Measurements from ENCODE around the gene DAGLA. TPM values are rescaled to one million over a fixed set of nuclear protein-coding genes. Genes with fewer than 3 reads are reported as not detected.

DAGLA gene
- total RNA-seq, 1 donor from 2014 or later, result 8.7 TPM

DNA sequence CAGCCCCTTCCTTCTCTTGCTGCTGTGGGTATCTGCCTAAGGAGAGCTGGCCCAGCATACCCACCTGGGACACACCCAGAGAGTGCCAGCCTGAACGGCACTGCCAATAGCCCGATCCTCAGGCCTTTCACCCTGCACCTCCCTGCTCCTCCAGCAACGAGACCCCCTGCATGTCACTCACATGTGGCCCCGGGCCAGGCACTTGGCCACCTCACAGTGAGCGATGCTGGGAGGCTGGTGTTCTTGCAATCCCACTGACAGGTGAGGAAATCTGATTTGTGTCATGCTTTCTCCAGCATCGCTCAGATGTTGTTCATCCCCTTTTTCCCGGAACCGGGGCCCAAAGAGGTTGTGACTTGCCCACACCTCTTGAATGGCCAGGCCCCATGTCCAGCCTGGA is 20.5 kb downstream of the DAGLA start:
- H3K9me3 Mint-ChIP-seq (ENCODE audit: low read depth), result no peaks in the 10 kb centered on the region
- no peak overlapping the region for H3K4me3 Mint-ChIP-seq (ENCODE audit: low read depth)
- peaks cover 24% of the 10 kb centered on the region for H3K4me1 Mint-ChIP-seq (ENCODE audit: low read depth)
- TF ChIP-seq, protein P1, sequence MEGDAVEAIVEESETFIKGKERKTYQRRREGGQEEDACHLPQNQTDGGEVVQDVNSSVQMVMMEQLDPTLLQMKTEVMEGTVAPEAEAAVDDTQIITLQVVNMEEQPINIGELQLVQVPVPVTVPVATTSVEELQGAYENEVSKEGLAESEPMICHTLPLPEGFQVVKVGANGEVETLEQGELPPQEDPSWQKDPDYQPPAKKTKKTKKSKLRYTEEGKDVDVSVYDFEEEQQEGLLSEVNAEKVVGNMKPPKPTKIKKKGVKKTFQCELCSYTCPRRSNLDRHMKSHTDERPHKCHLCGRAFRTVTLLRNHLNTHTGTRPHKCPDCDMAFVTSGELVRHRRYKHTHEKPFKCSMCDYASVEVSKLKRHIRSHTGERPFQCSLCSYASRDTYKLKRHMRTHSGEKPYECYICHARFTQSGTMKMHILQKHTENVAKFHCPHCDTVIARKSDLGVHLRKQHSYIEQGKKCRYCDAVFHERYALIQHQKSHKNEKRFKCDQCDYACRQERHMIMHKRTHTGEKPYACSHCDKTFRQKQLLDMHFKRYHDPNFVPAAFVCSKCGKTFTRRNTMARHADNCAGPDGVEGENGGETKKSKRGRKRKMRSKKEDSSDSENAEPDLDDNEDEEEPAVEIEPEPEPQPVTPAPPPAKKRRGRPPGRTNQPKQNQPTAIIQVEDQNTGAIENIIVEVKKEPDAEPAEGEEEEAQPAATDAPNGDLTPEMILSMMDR (IDR thresholded peaks at IDR 0.05; ENCODE audit: unreplicated experiment), result no peak
- H3K36me3 Mint-ChIP-seq (ENCODE audit: insufficient read depth), result no peaks in the 10 kb centered on the region
- H3K27me3 Mint-ChIP-seq, result peaks cover 28% of the 10 kb centered on the region
- no peak overlapping the region for H3K27ac Mint-ChIP-seq
- DNase-seq (ENCODE audit: low spot score, unreplicated experiment), result no peak

DNA sequence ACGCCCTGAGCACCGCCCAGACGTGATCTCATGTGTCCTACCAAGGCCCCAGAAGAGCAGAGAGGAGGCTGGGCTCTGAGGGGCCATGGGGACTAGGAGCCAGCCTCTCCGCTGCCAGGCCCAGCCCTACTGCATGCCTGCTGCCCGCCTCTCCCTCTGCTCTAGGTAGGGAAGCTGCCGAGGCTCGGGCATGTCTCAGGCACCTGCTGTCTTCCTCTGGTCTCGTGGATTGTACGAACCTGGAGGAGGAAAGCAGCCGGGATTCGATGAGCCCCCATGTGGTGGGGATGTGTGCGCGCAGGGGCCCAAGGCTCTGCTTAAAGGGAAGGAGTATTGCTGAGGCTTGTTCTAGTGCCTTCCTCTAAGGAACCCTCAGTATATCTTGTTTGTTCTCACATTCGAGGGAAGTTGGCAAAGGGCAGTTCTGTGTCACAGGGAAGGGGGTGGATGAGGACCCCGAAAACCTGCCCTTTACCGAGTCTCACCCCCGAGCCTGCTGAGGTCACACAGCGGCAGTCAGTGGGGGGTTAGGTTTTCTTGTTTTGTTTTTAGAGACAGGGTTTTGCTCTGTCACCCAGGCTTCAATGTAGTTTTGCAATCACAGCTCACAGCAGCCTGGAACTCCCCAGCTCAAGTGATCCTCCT is 21.2 kb downstream of the DAGLA start:
- no peak overlapping the region for H3K4me3 Mint-ChIP-seq (ENCODE audit: low read depth)
- H3K36me3 Mint-ChIP-seq (ENCODE audit: insufficient read depth), result no peaks in the 10 kb centered on the region
- H3K27ac Mint-ChIP-seq, result peak overlapping the region; percentile 47
- H3K9me3 Mint-ChIP-seq (ENCODE audit: low read depth), result no peaks in the 10 kb centered on the region
- H3K27me3 Mint-ChIP-seq, result peaks cover 34% of the 10 kb centered on the region
- H3K4me1 Mint-ChIP-seq (ENCODE audit: low read depth), result peaks cover 23% of the 10 kb centered on the region
- TF ChIP-seq, protein P1 (IDR thresholded peaks at IDR 0.05; ENCODE audit: unreplicated experiment), result peak; percentile 57
- DNase-seq (ENCODE audit: low spot score, unreplicated experiment), result no peak

DNA sequence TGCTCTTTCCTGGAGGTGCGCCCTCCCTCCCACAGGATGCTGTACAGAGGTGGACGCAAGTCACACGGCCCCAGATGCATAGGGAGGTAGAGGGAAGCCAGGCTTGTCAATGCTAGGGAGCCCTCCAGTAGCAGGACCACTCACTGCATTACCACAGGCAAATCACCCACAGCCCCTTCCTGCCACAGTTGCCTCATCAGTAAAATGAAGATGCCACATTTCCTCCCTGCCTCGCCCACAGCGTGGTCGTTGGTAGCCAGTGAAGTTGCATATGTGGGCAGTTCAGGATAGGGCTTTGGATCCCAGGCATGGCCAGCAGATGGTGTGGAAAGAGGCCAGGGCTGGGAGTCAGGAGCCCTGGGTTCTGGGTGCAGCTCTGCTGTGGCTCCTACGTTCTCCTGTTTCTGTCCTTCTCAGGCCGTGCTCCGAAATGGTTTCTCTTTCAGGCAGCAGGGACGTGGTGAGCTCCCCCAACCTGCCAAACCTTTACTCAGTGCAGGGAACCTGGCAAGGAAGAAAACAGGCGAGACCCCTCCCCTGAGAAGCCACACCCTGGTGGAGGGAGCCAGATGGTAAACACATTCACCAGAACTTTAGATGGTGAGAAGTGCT is 22.6 kb downstream of the DAGLA start:
- no peak overlapping the region for H3K4me3 Mint-ChIP-seq (ENCODE audit: low read depth)

DNA sequence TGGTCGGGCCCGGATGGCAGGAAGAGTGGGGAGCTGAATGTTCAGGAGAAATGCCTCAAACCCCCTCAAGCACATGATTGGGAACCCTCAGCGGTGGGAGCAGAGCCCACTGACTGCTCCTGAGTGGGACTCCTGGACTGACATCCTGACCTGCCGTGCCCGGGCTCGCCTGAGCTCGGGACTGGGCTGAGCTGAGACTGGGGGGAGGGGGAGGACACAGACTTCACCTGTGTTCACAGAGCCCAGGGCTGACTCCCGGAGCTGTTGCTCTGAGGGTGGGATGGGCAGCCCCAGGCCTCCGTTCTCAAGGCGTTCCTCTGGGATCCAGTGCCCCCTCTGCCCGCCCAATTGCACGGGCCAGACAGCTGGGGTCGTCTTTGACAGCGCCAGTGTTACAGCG is 24.6 kb downstream of the DAGLA start:
- Mint-ChIP-seq H3K27ac (no peak overlapping the region), H3K4me3 (ENCODE audit: low read depth) (no peak overlapping the region), H3K9me3 (ENCODE audit: low read depth) (no peaks in the 10 kb centered on the region), H3K4me1 (ENCODE audit: low read depth) (peaks cover 10% of the 10 kb centered on the region), H3K27me3 (peaks cover 35% of the 10 kb centered on the region), H3K36me3 (ENCODE audit: insufficient read depth) (no peaks in the 10 kb centered on the region)
- TF ChIP-seq, protein P1 (IDR thresholded peaks at IDR 0.05; ENCODE audit: unreplicated experiment), result no peak
- no peak for DNase-seq (ENCODE audit: low spot score, unreplicated experiment)

More for the DNA sequence above, 22.6 kb downstream of the DAGLA start:
- H3K9me3 Mint-ChIP-seq (ENCODE audit: low read depth), result no peaks in the 10 kb centered on the region
- DNase-seq (ENCODE audit: low spot score, unreplicated experiment), result no peak
- H3K36me3 Mint-ChIP-seq (ENCODE audit: insufficient read depth), result no peaks in the 10 kb centered on the region
- TF ChIP-seq, protein P1 (IDR thresholded peaks at IDR 0.05; ENCODE audit: unreplicated experiment), result no peak
- H3K27ac Mint-ChIP-seq, result no peak overlapping the region
- H3K27me3 Mint-ChIP-seq, result peaks cover 35% of the 10 kb centered on the region
- H3K4me1 Mint-ChIP-seq (ENCODE audit: low read depth), result peaks cover 21% of the 10 kb centered on the region

DNA sequence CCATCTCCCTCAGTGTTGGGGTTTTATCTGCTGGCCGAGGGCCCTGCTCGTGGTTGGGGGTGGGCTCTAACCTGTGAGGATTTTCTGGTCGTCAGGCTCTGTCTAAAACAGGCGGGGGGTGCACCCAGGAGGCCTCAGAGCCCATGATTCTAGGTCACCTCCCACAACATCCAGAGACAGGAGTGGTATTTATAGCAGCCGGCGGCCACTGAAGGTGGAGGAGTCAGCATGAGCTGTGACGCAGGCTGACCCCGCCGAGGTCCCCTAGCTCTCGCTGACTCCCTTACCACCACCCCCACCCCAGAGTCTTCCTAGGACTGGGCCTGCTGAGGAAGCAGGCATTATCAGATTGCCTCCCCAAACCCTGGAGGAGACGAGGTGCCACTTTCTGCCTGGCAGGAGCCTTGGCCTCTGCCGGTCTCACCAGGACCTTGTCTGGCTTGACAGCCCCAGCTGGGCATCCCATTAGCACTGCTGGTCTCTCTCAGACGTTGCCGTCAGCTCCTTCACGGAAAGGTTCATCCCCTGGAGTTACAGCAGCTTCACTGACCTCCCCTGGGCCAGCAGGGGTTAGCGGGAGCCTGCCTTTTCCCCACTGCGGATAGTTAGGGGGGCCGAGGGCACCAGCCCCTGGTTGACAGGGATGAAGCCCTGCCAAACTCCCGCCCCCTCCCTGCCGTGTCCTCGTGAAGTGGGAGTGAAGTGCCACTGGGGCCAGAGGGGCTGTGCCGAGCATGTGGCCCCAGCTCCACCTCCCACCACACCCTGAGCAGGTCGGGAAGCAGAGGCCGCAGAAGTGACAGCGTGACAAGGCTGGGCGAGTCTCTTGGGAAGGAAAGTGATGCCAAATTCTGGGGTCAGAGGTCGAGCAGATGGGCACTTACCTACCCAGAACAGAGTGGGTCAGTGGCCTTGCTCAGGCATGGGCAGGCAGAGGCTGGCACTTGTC is 26.5 kb downstream of the DAGLA start:
- Mint-ChIP-seq H3K27ac (no peak overlapping the region), H3K36me3 (ENCODE audit: insufficient read depth) (no peaks in the 10 kb centered on the region), H3K4me1 (ENCODE audit: low read depth) (no peaks in the 10 kb centered on the region), H3K27me3 (peaks cover 32% of the 10 kb centered on the region), H3K9me3 (ENCODE audit: low read depth) (no peaks in the 10 kb centered on the region), H3K4me3 (ENCODE audit: low read depth) (no peak overlapping the region)
- no peak for DNase-seq (ENCODE audit: low spot score, unreplicated experiment)
- TF ChIP-seq, protein P1 (IDR thresholded peaks at IDR 0.05; ENCODE audit: unreplicated experiment), result no peak
